Transverse colon (tissue), 3 donors: Measurements from ENCODE around the gene MLST8.

Experiments
- EP300 ChIP-seq: sonication (generic); formaldehyde crosslinking; IDR thresholded peaks from one replicate; pipeline ENCODE4 v1.6.1; 2017; ENCODE audit warnings: antibody characterized with exemption, low read depth
- POLR2A ChIP-seq: fragments of 450-650 bp; IDR thresholded peaks from one replicate; pipeline ENCODE4 v1.6.1; 2016; ENCODE audit warnings: antibody characterized with exemption, mild to moderate bottlenecking, moderate library complexity
- TF ChIP-seq, protein P1 (sequence below), 5 experiments: fragments of 200-600 bp in 3 of 5; fragments of 450-650 bp in 2 of 5; sonication (generic) in 3 of 5; IDR thresholded peaks; 1 replicate in 2 of 5; 2 replicates in 3 of 5; pipeline ENCODE4 v1.5.1; 2016 to 2017; ENCODE audit warnings: antibody characterized with exemption in 5 of 5, inconsistent platforms in 3 of 5, mild to moderate bottlenecking in 2 of 5, moderate library complexity in 1 of 5

DNA sequence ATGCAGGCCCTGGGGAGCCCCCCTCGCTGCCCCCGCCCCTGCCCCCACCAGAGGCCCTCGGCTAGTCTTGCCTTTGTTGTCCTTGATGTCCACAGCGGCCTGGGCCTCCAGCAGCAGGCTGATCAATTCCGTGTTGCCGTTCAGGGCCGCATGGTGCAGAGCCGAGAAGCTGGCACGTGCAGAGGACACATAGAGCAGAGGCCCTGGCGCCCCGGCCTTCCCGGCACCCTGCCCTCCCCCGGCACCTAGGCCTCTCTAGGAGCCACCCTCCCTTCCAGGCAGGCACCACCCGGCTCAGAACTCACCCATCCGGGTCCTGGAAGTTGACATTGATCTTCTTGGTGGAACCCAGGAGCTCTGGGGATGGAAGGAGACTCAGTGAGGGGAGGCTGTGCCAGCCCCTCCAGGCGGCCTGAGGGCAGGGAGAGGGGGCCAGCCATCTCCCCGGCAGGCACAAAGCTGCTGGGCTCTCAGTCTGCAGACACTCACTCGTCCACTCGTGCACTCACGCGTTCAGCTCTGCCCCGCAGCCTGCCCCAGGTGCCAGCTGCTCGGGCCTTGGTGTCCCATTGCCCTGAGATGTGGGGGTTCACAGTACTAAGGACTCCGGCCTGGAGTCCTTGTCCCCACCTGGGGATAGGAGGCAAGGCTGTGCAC, 15.1 kb upstream of the MLST8 start:
- TF ChIP-seq, protein P1, sequence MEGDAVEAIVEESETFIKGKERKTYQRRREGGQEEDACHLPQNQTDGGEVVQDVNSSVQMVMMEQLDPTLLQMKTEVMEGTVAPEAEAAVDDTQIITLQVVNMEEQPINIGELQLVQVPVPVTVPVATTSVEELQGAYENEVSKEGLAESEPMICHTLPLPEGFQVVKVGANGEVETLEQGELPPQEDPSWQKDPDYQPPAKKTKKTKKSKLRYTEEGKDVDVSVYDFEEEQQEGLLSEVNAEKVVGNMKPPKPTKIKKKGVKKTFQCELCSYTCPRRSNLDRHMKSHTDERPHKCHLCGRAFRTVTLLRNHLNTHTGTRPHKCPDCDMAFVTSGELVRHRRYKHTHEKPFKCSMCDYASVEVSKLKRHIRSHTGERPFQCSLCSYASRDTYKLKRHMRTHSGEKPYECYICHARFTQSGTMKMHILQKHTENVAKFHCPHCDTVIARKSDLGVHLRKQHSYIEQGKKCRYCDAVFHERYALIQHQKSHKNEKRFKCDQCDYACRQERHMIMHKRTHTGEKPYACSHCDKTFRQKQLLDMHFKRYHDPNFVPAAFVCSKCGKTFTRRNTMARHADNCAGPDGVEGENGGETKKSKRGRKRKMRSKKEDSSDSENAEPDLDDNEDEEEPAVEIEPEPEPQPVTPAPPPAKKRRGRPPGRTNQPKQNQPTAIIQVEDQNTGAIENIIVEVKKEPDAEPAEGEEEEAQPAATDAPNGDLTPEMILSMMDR (IDR thresholded peaks at IDR 0.05): no peak
- no peak for TF ChIP-seq POLR2A
- no peak for TF ChIP-seq EP300
